PC-9 (cell line): ENCODE data around the gene COL23A1.

ENCODE experiments used
- EZH2 ChIP-seq: fragments of 200-600 bp; sonication (generic); IDR thresholded peaks from 2 replicates; pipeline ENCODE4 v1.8.0; 2017; ENCODE audit warnings: antibody characterized with exemption, low read depth
- TF ChIP-seq, protein P1 (sequence below): fragments of 200-600 bp; sonication (generic); conservative IDR thresholded peaks from 2 replicates; pipeline ENCODE4 v1.6.1; 2017; ENCODE audit warnings: mixed run types, antibody characterized with exemption, mild to moderate bottlenecking, moderate library complexity

DNA sequence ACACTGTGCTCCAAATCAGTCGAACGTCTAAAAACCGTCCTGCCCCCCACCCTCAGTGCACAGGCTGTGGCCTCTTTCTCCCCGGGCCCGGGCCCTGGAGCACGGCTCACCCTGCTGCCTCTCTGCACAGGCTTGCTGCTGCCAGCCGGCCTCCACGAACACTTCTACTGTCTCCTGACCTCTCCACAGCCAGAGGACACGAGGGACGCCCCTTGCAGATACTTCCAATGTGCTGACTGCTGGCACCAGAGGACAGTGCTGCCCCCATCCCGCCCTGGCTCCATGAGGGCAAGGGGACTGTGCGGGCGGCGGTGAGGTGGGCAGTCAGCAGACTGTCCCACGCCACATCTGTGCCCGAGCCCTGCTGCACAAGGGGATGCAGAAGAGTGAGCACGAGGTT lies 174.8 kb downstream of the COL23A1 start:
- no peak for TF ChIP-seq EZH2
- TF ChIP-seq, protein P1, sequence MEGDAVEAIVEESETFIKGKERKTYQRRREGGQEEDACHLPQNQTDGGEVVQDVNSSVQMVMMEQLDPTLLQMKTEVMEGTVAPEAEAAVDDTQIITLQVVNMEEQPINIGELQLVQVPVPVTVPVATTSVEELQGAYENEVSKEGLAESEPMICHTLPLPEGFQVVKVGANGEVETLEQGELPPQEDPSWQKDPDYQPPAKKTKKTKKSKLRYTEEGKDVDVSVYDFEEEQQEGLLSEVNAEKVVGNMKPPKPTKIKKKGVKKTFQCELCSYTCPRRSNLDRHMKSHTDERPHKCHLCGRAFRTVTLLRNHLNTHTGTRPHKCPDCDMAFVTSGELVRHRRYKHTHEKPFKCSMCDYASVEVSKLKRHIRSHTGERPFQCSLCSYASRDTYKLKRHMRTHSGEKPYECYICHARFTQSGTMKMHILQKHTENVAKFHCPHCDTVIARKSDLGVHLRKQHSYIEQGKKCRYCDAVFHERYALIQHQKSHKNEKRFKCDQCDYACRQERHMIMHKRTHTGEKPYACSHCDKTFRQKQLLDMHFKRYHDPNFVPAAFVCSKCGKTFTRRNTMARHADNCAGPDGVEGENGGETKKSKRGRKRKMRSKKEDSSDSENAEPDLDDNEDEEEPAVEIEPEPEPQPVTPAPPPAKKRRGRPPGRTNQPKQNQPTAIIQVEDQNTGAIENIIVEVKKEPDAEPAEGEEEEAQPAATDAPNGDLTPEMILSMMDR = no peak
